PFSK-1 (cell line): ENCODE measurements around the gene NUTM2G.

Experiments used
- FOXP2 ChIP-seq: optimal IDR thresholded peaks from 2 replicates; pipeline ENCODE3; 2011; ENCODE audit warnings: borderline replicate concordance, control low read depth, inconsistent platforms; ENCODE audit not compliant: insufficient read depth; ENCODE audit errors: extremely low read length, extremely low read depth
- POLR2AphosphoS5 ChIP-seq: IDR thresholded peaks from 2 replicates; pipeline ENCODE4 v1.6.1; 2012; ENCODE audit warnings: low read depth, mild to moderate bottlenecking, control low read depth, low read length, moderate library complexity
- SIN3A ChIP-seq: IDR thresholded peaks from 2 replicates; pipeline ENCODE4 v1.6.1; 2012; ENCODE audit warnings: mild to moderate bottlenecking, low read length, moderate library complexity, borderline replicate concordance; ENCODE audit not compliant: insufficient read depth
- TAF1 ChIP-seq: IDR thresholded peaks from 2 replicates; pipeline ENCODE4 v1.6.1; 2012; ENCODE audit warnings: low read length, control low read depth, borderline replicate concordance; ENCODE audit not compliant: insufficient read depth
- TF ChIP-seq, protein P1 (sequence below), 2 experiments: IDR thresholded peaks; 2 replicates each; pipeline versions ENCODE4 v1.6.1 to v1.8.0; 2011 to 2012; ENCODE audit warnings: low read depth in 2 of 2, low read length in 2 of 2, control low read depth in 1 of 2, inconsistent platforms in 1 of 2, mild to moderate bottlenecking in 1 of 2, moderate library complexity in 1 of 2; ENCODE audit not compliant: insufficient read depth in 1 of 2

DNA sequence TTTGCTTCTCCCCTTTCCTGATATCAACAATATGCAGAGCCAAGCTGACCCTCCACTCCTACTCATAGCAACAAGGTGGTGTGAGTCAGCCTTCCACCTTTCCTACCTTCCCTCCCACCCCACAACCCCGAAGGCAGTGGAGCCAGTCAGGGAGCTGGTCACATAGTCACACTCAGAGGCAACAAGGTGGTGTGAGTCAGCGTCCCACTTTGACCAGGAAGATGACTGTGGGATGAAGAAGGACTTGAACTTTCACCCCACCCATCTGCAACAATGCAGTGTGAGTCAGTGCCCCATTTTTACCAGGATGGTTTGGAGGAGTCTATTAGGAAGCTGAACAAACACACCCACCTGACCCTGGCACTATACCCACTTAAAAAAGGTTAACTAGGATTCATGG, 44.2 kb upstream of the NUTM2G start:
- TF ChIP-seq POLR2AphosphoS5, result no peak
- no peak for TF ChIP-seq TAF1
- TF ChIP-seq, protein P1, sequence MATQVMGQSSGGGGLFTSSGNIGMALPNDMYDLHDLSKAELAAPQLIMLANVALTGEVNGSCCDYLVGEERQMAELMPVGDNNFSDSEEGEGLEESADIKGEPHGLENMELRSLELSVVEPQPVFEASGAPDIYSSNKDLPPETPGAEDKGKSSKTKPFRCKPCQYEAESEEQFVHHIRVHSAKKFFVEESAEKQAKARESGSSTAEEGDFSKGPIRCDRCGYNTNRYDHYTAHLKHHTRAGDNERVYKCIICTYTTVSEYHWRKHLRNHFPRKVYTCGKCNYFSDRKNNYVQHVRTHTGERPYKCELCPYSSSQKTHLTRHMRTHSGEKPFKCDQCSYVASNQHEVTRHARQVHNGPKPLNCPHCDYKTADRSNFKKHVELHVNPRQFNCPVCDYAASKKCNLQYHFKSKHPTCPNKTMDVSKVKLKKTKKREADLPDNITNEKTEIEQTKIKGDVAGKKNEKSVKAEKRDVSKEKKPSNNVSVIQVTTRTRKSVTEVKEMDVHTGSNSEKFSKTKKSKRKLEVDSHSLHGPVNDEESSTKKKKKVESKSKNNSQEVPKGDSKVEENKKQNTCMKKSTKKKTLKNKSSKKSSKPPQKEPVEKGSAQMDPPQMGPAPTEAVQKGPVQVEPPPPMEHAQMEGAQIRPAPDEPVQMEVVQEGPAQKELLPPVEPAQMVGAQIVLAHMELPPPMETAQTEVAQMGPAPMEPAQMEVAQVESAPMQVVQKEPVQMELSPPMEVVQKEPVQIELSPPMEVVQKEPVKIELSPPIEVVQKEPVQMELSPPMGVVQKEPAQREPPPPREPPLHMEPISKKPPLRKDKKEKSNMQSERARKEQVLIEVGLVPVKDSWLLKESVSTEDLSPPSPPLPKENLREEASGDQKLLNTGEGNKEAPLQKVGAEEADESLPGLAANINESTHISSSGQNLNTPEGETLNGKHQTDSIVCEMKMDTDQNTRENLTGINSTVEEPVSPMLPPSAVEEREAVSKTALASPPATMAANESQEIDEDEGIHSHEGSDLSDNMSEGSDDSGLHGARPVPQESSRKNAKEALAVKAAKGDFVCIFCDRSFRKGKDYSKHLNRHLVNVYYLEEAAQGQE (IDR thresholded peaks at IDR 0.05; ENCODE audit: insufficient read depth in 1 of 2, low read depth in 2 of 2, low read length in 2 of 2), result no peak
- TF ChIP-seq SIN3A, result no peak
- no peak for TF ChIP-seq FOXP2
